ENCODE results near the gene ZNF892. TPM values are rescaled to one million over a fixed set of nuclear protein-coding genes. Genes with fewer than 3 reads are reported as not detected.

The ZNF892 gene
- total and polyA plus RNA-seq, 2 of the 4 experiments (the other 2 are of a cell fraction), result 0.46 to 2.7 TPM

DNA sequence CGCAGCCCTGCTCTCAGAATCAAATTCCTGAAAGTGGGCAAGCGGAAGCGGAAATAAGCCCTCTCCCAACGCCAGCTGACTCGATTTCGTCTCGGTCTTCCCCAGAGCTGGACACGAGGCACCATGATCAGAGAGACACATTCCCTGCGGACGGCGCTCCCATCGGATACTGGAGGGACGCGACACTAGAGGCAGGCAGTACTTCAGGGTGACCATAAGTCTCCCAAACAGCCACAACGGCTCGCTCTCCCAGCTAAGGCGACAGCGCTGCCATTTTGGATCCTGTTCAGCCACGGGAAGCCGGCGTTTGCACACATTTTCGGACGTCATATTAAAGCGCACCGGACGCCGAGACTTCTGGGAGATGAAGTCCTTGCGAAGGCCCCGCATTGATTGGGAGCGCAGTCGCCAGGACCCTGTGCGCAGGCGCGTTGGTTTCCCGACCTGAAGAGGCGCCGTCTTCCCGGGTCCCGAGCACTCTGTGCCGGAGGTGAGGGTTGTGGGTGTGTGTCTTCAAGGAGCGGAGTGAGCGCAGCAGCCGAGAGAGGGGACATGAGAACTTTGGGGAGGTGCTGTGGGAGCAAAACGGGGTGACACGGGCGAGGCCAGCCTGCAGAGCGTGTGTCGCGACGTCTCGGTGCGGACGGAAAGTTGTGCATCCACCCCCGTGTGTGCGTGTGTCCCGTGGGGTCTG is 41.8 kb upstream of the ZNF892 start, which contains the start of gene ZNF2:
TSS of gene ZNF2 (plus strand) at position 439 of the 694 bp plus-strand sequence. CDS start 10,418 bp downstream, outside the sequence.
- 1% methylated on average over 23 of the region's 56 CpGs; no CpG with 5 or more reads in 1 of the 2 experiments for whole genome bisulfite sequencing, 2 experiments (ENCODE audit: extremely low coverage in 2 of 2, insufficient read length in 1 of 2)
- DNase-seq, result peak; percentile 98
- Histone ChIP-seq H2BK5ac (ENCODE audit: low read depth, low read length, poor library complexity, severe bottlenecking) (peak within 1 kb of the TSS; percentile 99), H2BK20ac (ENCODE audit: low read depth, low read length) (peak within 1 kb of the TSS; percentile 72), H3K4me3 (ENCODE audit: insufficient read depth, low read depth, low read length) (peak within 1 kb of the TSS; percentile 77), H3K18ac (ENCODE audit: low read depth, low read length) (peak within 1 kb of the TSS; percentile 92), H2AK9ac (replicated peaks; ENCODE audit: low read depth, low read length, poor library complexity) (peak within 1 kb of the TSS; percentile 91), H3K4me2 (ENCODE audit: low read depth, low read length) (peak within 1 kb of the TSS; percentile 94), H3K14ac (replicated peaks; ENCODE audit: low read depth, low read length) (peak within 1 kb of the TSS; percentile 99), H3K9ac (ENCODE audit: low read depth, low read length) (peak within 1 kb of the TSS; percentile 95), H4K91ac (ENCODE audit: insufficient read depth, low read depth, low read length) (peak within 1 kb of the TSS; percentile 99), H2AFZ (replicated peaks; ENCODE audit: low read length, poor library complexity) (peak within 1 kb of the TSS; percentile 100), H3K27ac (ENCODE audit: insufficient read depth, low read length) (peak within 1 kb of the TSS; percentile 97), H4K8ac (ENCODE audit: low read depth in 2 of 2, low read length in 2 of 2) (peak within 1 kb of the TSS; percentile 95 to 100), H3K79me1 (ENCODE audit: low read depth in 1 of 2, low read length in 2 of 2) (peaks cover 19 to 24% of the 10 kb centered on the region in 2 experiments), H3K27me3 (ENCODE audit: control insufficient read depth, insufficient read depth, low read length) (no peaks in the 10 kb centered on the region), H3K56ac (ENCODE audit: extremely low read depth, insufficient read depth, low read length) (peak within 1 kb of the TSS; percentile 97), H2BK15ac (ENCODE audit: low read depth, low read length) (peak within 1 kb of the TSS; percentile 99), H3K4me1 (ENCODE audit: control insufficient read depth, insufficient read depth, low read length) (no peaks in the 10 kb centered on the region), H3K23ac (ENCODE audit: low read depth, low read length) (peak within 1 kb of the TSS; percentile 99), H4K5ac (ENCODE audit: low read depth, low read length) (peak within 1 kb of the TSS; percentile 98), H3K9me3 (ENCODE audit: control insufficient read depth, insufficient read depth, low read length) (no peaks in the 10 kb centered on the region), H3K4ac (ENCODE audit: low read depth, low read length) (peak within 1 kb of the TSS; percentile 99), H2BK120ac (ENCODE audit: low read depth, low read length) (peak within 1 kb of the TSS; percentile 97), H2AK5ac (ENCODE audit: low read depth, low read length) (peak within 1 kb of the TSS; percentile 85; the same call in 1 of the 2 replicates), H3K36me3 (ENCODE audit: control insufficient read depth, insufficient read depth, low read length) (no peaks in the 10 kb centered on the region), H3K9me1 (ENCODE audit: insufficient read depth, low read length) (no peaks in the 10 kb centered on the region), H4K20me1 (ENCODE audit: insufficient read depth, low read length) (no peaks in the 10 kb centered on the region)
- BruUV-seq (replicated peaks), result no TSS peak
- ChIA-PET CTCF (no interaction called here), POLR2A (ENCODE audit: unreplicated experiment) (no interaction called here)
- in situ Hi-C loops (cut with MboI; ENCODE audit: low sequenced_read_pairs), result no loop called here
- intact Hi-C loops (cut with micrococcal nuclease), result loop anchor here (5.0 kb wide), 2 partner anchors 42 to 43 kb away; partner anchors contain the start of genes MRPS5 and ZNF892
- TF ChIP-seq RFX5 (IDR thresholded peaks at IDR 0.05; ENCODE audit: low read depth, low read length) (no peak), BHLHE40 (IDR thresholded peaks at IDR 0.05; ENCODE audit: low read depth, low read length) (no peak), MAZ (IDR thresholded peaks at IDR 0.05; ENCODE audit: borderline replicate concordance, low read depth, low read length) (0 out of 2 replicates have a peak, but pooled peaks have one; percentile 5), MXI1 (IDR thresholded peaks at IDR 0.05; ENCODE audit: borderline replicate concordance, low read depth, low read length) (0 out of 2 replicates have a peak, but pooled peaks have one; percentile 68), USF2 (IDR thresholded peaks at IDR 0.05; ENCODE audit: low read depth, low read length) (peak; percentile 16), POLR2A (IDR thresholded peaks at IDR 0.05; ENCODE audit: low read depth, low read length) (peak; percentile 93), CEBPB (IDR thresholded peaks at IDR 0.05; ENCODE audit: low read depth, low read length) (peak; percentile 43; the same call in 1 of the 2 replicates)
- dilution Hi-C loops (cut with HindIII; ENCODE audit: low sequenced_read_pairs, unreplicated experiment), result no loop called here
- peak; percentile 98 for ATAC-seq (ENCODE audit: low read depth)
